Measurements from ENCODE around the gene GPR153.
"Not testable (repeated sequence)": the region's sequence is repeated elsewhere in the genome, so short reads cannot be mapped to it uniquely, and the experiment has no call there.

The GPR153 gene

GRCh38 chr1:6222636-6223035, 38.3 kb downstream of the GPR153 start:
- DNase-seq, result no peak

GRCh38 chr1:6221210-6221784, 39.6 kb downstream of the GPR153 start:
- DNase-seq, result no peak

- DNase-seq, result no peak
These were observed 40.7 kb downstream of the GPR153 start for GRCh38 chr1:6220236-6220635.

- not testable (repeated sequence) for DNase-seq
These were observed 41.3 kb downstream of the GPR153 start for GRCh38 chr1:6219641-6220040.

- DNase-seq, result no peak
These were observed 42.3 kb downstream of the GPR153 start for GRCh38 chr1:6218375-6219164.

- DNase-seq, result no peak
These were observed 48.5 kb downstream of the GPR153 start for GRCh38 chr1:6212193-6212959.

- DNase-seq, result no peak
These were observed 49.2 kb downstream of the GPR153 start for GRCh38 chr1:6211731-6212130.

- DNase-seq, result no peak
These were observed 50.1 kb downstream of the GPR153 start for GRCh38 chr1:6210591-6211355.

- DNase-seq, result no peak
These were observed 51.0 kb downstream of the GPR153 start for GRCh38 chr1:6209661-6210580.

- DNase-seq, result no peak
These were observed 51.9 kb downstream of the GPR153 start for GRCh38 chr1:6208723-6209660.

GRCh38 chr1:6207921-6208320, 53.0 kb downstream of the GPR153 start:
- no peak for DNase-seq

GRCh38 chr1:6207075-6207885, 53.6 kb downstream of the GPR153 start:
- no peak for DNase-seq

- no peak for DNase-seq
These were observed 54.4 kb downstream of the GPR153 start for GRCh38 chr1:6206520-6206855.

GRCh38 chr1:6205849-6206519, 54.9 kb downstream of the GPR153 start, which contains the start of gene RNF207:
Gene RNF207, plus strand, starts transcription at chr1:6206119. Its CDS starts 417 bp downstream, at chr1:6206536.
- DNase-seq, result peak; percentile 63

GRCh38 chr1:6202256-6202655, 58.6 kb downstream of the GPR153 start:
- DNase-seq, result no peak

GRCh38 chr1:6200188-6200809, 60.6 kb downstream of the GPR153 start:
- DNase-seq, result no peak

GRCh38 chr1:6199298-6200187, 61.4 kb downstream of the GPR153 start, which contains the start of gene RPL22:
Gene RPL22, minus strand, starts transcription at chr1:6199595. Its CDS starts 22 bp downstream, at chr1:6199573.
- peak; percentile 99 for DNase-seq

Data from NCI-H345 (cell line).